Neural progenitor cell (in vitro differentiated cells): Measurements from ENCODE around the gene DISC1. TPM values are rescaled to one million over a fixed set of nuclear protein-coding genes. Genes with fewer than 3 reads are reported as not detected.
"Not testable (repeated sequence)": the region's sequence is repeated elsewhere in the genome, so short reads cannot be mapped to it uniquely, and the experiment has no call there.

ENCODE experiments used
- DNase-seq: peaks from one replicate; pipeline ENCODE4 v3.0.0-alpha.2; 2016; ENCODE audit warnings: low spot score
- H2AFZ ChIP-seq: fragments of 200-600 bp; sonication (generic); replicated peaks from 2 replicates; pipeline ENCODE4 v1.6.1; 2016; ENCODE audit warnings: antibody characterized with exemption
- H3F3A ChIP-seq: fragments of 200-600 bp; sonication (generic); 2 replicates; pipeline ENCODE4 v1.6.1; 2016; ENCODE audit warnings: antibody characterized with exemption, low read depth
- H3K27ac ChIP-seq: fragments of 200-600 bp; sonication (generic); 2 replicates; pipeline ENCODE4 v1.5.1; 2016; ENCODE audit warnings: mild to moderate bottlenecking
- H3K27me3 ChIP-seq: fragments of 200-600 bp; sonication (generic); 2 replicates; pipeline ENCODE4 v1.6.1; 2016; ENCODE audit warnings: mild to moderate bottlenecking, moderate library complexity
- H3K36me3 ChIP-seq: fragments of 200-600 bp; sonication (generic); 2 replicates; pipeline ENCODE4 v1.5.1; 2016
- H3K4me1 ChIP-seq: fragments of 200-600 bp; sonication (generic); 2 replicates; pipeline ENCODE4 v1.6.1; 2016; ENCODE audit warnings: mixed run types
- H3K4me2 ChIP-seq: fragments of 200-600 bp; sonication (generic); 2 replicates; pipeline ENCODE4 v1.6.1; 2016
- H3K4me3 ChIP-seq: fragments of 200-600 bp; sonication (generic); 2 replicates; pipeline ENCODE4 v1.5.1; 2016
- H3K79me2 ChIP-seq: fragments of 200-600 bp; sonication (generic); 2 replicates; pipeline ENCODE4 v1.6.1; 2016; ENCODE audit warnings: low read depth
- H3K9ac ChIP-seq: fragments of 200-600 bp; sonication (generic); 2 replicates; pipeline ENCODE4 v1.6.1; 2016
- H3K9me3 ChIP-seq: fragments of 200-600 bp; sonication (generic); 2 replicates; pipeline ENCODE4 v1.5.1; 2016; ENCODE audit warnings: low read depth
- H4K20me1 ChIP-seq: fragments of 200-600 bp; sonication (generic); 2 replicates; pipeline ENCODE4 v1.6.1; 2016; ENCODE audit warnings: low read depth
- H3K27ac Mint-ChIP-seq: 3 replicates; pipeline ENCODE4 v1.8.0; 2021; ENCODE audit warnings: mixed read lengths
- H3K27me3 Mint-ChIP-seq: 2 replicates; pipeline ENCODE4 v1.8.0; 2022; ENCODE audit warnings: low read depth, mild to moderate bottlenecking, inconsistent platforms, moderate library complexity, mixed read lengths; ENCODE audit not compliant: insufficient read depth
- H3K36me3 Mint-ChIP-seq: 3 replicates; pipeline ENCODE4 v1.8.0; 2021; ENCODE audit warnings: mixed read lengths
- H3K4me1 Mint-ChIP-seq: 3 replicates; pipeline ENCODE4 v1.8.0; 2021; ENCODE audit warnings: mixed read lengths
- H3K4me3 Mint-ChIP-seq: 3 replicates; pipeline ENCODE4 v1.8.0; 2021; ENCODE audit warnings: mild to moderate bottlenecking, moderate library complexity, mixed read lengths
- H3K9me3 Mint-ChIP-seq: 3 replicates; pipeline ENCODE4 v1.8.0; 2020; ENCODE audit warnings: mixed read lengths
- CTCF ChIP-seq: fragments of 200-600 bp; sonication (generic); IDR thresholded peaks from 2 replicates; pipeline ENCODE4 v1.5.1; 2017; ENCODE audit warnings: antibody characterized with exemption, mild to moderate bottlenecking
- EZH2 ChIP-seq: fragments of 200-600 bp; sonication (generic); IDR thresholded peaks from 2 replicates; pipeline ENCODE4 v1.6.1; 2017; ENCODE audit warnings: antibody characterized with exemption, mild to moderate bottlenecking, moderate library complexity
- EZH2phosphoT487 ChIP-seq: fragments of 200-600 bp; sonication (generic); IDR thresholded peaks from 2 replicates; pipeline ENCODE4 v1.6.1; 2017; ENCODE audit warnings: antibody characterized with exemption
- total RNA-seq: library from RNA; depleted of rRNA; stranded (reverse); fragments of >200 nt; gene quantifications from 2 replicates; pipeline ENCODE4 v1.2.3, GENCODE V29; 2015; ENCODE audit warnings: low replicate concordance

Gene DISC1
- total RNA-seq, 1 donor from 2014 or later = 1.8 TPM

GRCh38 chr1:231642618-231643017 is 16.0 kb downstream of the DISC1 start:
- no peak overlapping the region for H3K27ac Mint-ChIP-seq
- no peak overlapping the region for H3K4me3 ChIP-seq
- TF ChIP-seq CTCF (no peak), EZH2phosphoT487 (no peak), EZH2 (no peak)
- H3K4me1 ChIP-seq = no peaks in the 10 kb centered on the region
- no peak overlapping the region for H3K4me2 ChIP-seq
- H3K9me3 ChIP-seq = no peaks in the 10 kb centered on the region
- no peaks in the 10 kb centered on the region for H3F3A ChIP-seq
- H3K4me3 Mint-ChIP-seq = no peak overlapping the region
- no peaks in the 10 kb centered on the region for H3K27me3 ChIP-seq
- H3K36me3 ChIP-seq = no peaks in the 10 kb centered on the region
- no peaks in the 10 kb centered on the region for H3K4me1 Mint-ChIP-seq
- H3K27me3 Mint-ChIP-seq = peaks cover 2% of the 10 kb centered on the region
- DNase-seq = no peak
- H3K9ac ChIP-seq = no peak overlapping the region
- H2AFZ ChIP-seq = no peak overlapping the region
- H3K36me3 Mint-ChIP-seq = peaks cover 6% of the 10 kb centered on the region
- no peaks in the 10 kb centered on the region for H4K20me1 ChIP-seq
- no peak overlapping the region for H3K27ac ChIP-seq
- no peaks in the 10 kb centered on the region for H3K79me2 ChIP-seq
- peaks cover 12% of the 10 kb centered on the region for H3K9me3 Mint-ChIP-seq

- Mint-ChIP-seq H3K4me3 (no peak overlapping the region), H3K9me3 (peaks cover 18% of the 10 kb centered on the region), H3K4me1 (no peaks in the 10 kb centered on the region), H3K27ac (peak overlapping the region; percentile 42), H3K27me3 (peaks cover 2% of the 10 kb centered on the region), H3K36me3 (peaks cover 6% of the 10 kb centered on the region)
- Histone ChIP-seq H2AFZ (no peak overlapping the region), H3K36me3 (no peaks in the 10 kb centered on the region), H3K27ac (no peak overlapping the region), H3K4me2 (no peak overlapping the region), H3K4me3 (no peak overlapping the region), H3K4me1 (no peaks in the 10 kb centered on the region), H3K9ac (no peak overlapping the region), H3K27me3 (no peaks in the 10 kb centered on the region), H4K20me1 (no peaks in the 10 kb centered on the region), H3K79me2 (no peaks in the 10 kb centered on the region), H3F3A (no peaks in the 10 kb centered on the region), H3K9me3 (no peaks in the 10 kb centered on the region)
- no peak for DNase-seq
- no peak for TF ChIP-seq CTCF
- TF ChIP-seq EZH2 = no peak
- TF ChIP-seq EZH2phosphoT487 = no peak
Observed at GRCh38 chr1:231643071-231643934, 16.7 kb downstream of the DISC1 start.

- no peak for DNase-seq
- no peak overlapping the region for H3K4me3 ChIP-seq
- Mint-ChIP-seq H3K27ac (no peak overlapping the region), H3K4me1 (no peaks in the 10 kb centered on the region), H3K36me3 (peaks cover 6% of the 10 kb centered on the region), H3K4me3 (no peak overlapping the region), H3K9me3 (peaks cover 19% of the 10 kb centered on the region), H3K27me3 (peaks cover 3% of the 10 kb centered on the region)
- no peaks in the 10 kb centered on the region for H3K79me2 ChIP-seq
- no peak overlapping the region for H3K9ac ChIP-seq
- H2AFZ ChIP-seq = no peak overlapping the region
- H3K4me1 ChIP-seq = no peaks in the 10 kb centered on the region
- no peak overlapping the region for H3K4me2 ChIP-seq
- no peak overlapping the region for H3K27ac ChIP-seq
- H4K20me1 ChIP-seq = no peaks in the 10 kb centered on the region
- no peaks in the 10 kb centered on the region for H3F3A ChIP-seq
- no peaks in the 10 kb centered on the region for H3K27me3 ChIP-seq
- no peaks in the 10 kb centered on the region for H3K36me3 ChIP-seq
- H3K9me3 ChIP-seq = no peaks in the 10 kb centered on the region
- TF ChIP-seq EZH2phosphoT487 (no peak), CTCF (no peak), EZH2 (no peak)
Observed at GRCh38 chr1:231643935-231644237, 17.3 kb downstream of the DISC1 start.

GRCh38 chr1:231645634-231646033 is 19.0 kb downstream of the DISC1 start:
- H3K27ac ChIP-seq, H3K79me2 ChIP-seq, H3K4me2 ChIP-seq, H3K4me1 ChIP-seq, H3K27ac Mint-ChIP-seq, DNase-seq, H3K4me3 ChIP-seq, H4K20me1 ChIP-seq, H3K27me3 Mint-ChIP-seq, H3K27me3 ChIP-seq, H3K36me3 Mint-ChIP-seq, H3K4me1 Mint-ChIP-seq, H3K36me3 ChIP-seq, H3F3A ChIP-seq, H2AFZ ChIP-seq, H3K9me3 ChIP-seq, H3K4me3 Mint-ChIP-seq, H3K9ac ChIP-seq: not testable (repeated sequence)
- peaks cover 25% of the 10 kb centered on the region for H3K9me3 Mint-ChIP-seq

GRCh38 chr1:231646165-231646564 is 19.6 kb downstream of the DISC1 start:
- not testable (repeated sequence) for H3K4me2 ChIP-seq, H3F3A ChIP-seq, H4K20me1 ChIP-seq, H3K4me1 Mint-ChIP-seq, H3K36me3 ChIP-seq, H3K27ac ChIP-seq, H3K4me1 ChIP-seq, H3K36me3 Mint-ChIP-seq, H3K9me3 ChIP-seq, H2AFZ ChIP-seq, H3K9ac ChIP-seq, H3K27me3 ChIP-seq, H3K27me3 Mint-ChIP-seq, H3K4me3 ChIP-seq, DNase-seq, H3K27ac Mint-ChIP-seq, H3K4me3 Mint-ChIP-seq, H3K79me2 ChIP-seq
- H3K9me3 Mint-ChIP-seq = peaks cover 26% of the 10 kb centered on the region
